T-helper 2 cell treated with Interferon-gamma antibody and Interleukin-4, amounts not matched to agents 100 ng/mL and 5 ng/mL, for 36 hours (primary cell): ENCODE data around the gene ENHO. TPM values are rescaled to one million over a fixed set of nuclear protein-coding genes. Genes with fewer than 3 reads are reported as not detected.

Experiments used
- intact Hi-C: fragments of 100-400 bp; cut with micrococcal nuclease; formaldehyde crosslinking; loops from one replicate; pipeline ENCODE4 v1.15.1; 2023
- total RNA-seq: library from RNA; stranded (reverse); gene quantifications from 2 replicates; pipeline ENCODE4 v1.2.3, GENCODE V29; 2022

The ENHO gene
- total RNA-seq, 1 donor from 2014 or later = not detected

DNA sequence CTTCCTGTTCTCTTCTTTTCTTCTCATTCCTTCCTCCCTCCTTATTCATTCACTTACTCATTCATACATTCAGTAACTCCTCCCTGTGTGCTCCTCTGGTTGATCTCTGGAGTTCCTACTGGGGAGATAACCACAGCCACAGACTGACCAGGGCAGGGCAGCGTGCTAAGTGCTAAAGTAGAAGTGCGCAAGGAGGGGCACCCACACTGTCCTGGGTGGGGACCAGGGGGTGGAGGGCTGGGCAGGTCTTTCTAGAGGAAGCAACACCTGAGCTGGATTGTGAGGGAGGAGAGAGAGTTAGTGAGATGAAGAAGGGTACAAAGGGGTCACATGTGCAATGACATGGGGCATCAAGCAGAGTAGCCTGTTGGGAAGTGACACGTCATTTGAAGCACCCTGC, 13.8 kb downstream of the ENHO start:
- intact Hi-C loops = loop anchor here (10.0 kb wide), 1 partner anchor 174 kb away; no protein-coding TSS in a partner anchor

DNA sequence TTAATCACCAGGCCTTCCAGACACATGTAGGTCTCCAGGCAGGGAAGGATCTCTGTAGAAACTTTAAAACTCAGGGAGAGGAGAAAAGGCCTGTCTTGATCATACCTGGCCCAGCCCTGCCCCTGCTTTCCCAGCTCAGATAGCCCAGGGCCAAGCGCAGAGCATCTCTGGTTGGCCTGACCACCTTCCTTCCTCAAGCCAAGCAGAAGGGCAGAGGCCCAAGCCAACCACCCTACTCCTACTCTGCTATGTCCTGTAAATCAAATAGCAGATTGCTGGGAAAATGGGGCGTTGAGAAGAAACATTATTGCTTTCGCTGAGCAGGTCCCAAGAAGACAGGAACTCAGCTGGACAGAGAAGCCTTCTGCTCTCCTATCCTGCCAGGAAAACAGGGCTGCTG, 14.3 kb downstream of the ENHO start:
- intact Hi-C loops = loop anchor here (10.0 kb wide), 1 partner anchor 174 kb away; no protein-coding TSS in a partner anchor

DNA sequence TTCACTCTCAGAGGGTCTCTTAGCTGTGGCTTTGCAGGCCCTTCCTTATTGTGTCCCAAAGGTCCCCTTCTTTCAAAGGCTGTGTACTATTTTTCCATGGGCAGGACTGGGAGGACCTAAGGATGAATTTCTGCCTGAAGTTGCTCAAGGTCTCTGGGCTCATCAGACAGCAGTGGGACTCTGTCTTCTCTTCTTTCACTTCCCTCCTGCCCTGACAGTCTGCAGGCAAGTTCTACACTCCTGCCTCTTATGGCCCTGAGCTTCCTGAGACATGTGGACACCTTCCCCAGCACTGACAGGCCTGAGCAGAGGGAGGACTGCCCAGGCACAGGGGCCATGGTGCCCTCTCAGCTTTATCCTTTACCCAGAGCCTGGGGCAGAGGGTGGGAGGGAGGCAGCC, 14.8 kb downstream of the ENHO start:
- intact Hi-C loops = loop anchor here (10.0 kb wide), 1 partner anchor 173 kb away; no protein-coding TSS in a partner anchor

DNA sequence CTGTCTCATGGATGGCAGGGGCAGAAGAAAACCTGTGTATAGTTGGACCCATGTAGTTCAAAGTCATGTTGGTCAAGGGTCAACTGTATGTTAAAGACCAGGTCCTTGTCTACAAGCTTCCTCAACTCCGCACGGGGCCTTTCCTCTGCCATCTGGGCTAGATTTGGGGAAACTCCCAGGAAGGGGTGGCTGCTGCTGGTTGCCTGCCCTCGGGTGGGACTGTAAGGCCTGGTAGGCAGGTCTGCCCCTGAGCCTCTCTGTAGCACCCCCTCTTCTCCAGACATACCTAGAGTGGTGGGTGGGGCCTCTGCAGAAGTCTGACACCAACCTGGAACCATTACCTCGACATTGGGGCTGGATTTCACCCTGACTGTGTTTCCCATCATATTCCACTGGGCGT, 15.2 kb downstream of the ENHO start:
- intact Hi-C loops = loop anchor here (10.0 kb wide), 1 partner anchor 173 kb away; no protein-coding TSS in a partner anchor

DNA sequence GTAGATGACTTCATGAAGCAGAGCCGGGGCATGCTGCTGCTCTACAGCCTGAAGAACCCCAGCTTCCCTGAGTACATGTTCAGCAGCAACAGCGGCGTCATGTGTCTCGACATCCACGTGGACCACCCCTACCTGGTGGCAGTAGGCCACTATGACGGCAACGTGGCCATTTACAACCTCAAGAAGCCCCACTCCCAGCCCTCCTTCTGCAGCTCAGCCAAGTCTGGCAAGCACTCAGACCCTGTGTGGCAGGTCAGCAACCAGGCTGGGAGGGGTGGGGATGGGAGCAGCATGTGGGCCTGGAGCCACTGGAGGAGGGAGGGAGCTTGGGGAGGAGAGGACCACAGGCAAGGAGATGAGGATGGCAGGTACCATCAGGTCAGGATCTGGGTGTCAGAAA, 16.2 kb downstream of the ENHO start:
- intact Hi-C loops = loop anchor here (10.0 kb wide), 1 partner anchor 172 kb away; no protein-coding TSS in a partner anchor

DNA sequence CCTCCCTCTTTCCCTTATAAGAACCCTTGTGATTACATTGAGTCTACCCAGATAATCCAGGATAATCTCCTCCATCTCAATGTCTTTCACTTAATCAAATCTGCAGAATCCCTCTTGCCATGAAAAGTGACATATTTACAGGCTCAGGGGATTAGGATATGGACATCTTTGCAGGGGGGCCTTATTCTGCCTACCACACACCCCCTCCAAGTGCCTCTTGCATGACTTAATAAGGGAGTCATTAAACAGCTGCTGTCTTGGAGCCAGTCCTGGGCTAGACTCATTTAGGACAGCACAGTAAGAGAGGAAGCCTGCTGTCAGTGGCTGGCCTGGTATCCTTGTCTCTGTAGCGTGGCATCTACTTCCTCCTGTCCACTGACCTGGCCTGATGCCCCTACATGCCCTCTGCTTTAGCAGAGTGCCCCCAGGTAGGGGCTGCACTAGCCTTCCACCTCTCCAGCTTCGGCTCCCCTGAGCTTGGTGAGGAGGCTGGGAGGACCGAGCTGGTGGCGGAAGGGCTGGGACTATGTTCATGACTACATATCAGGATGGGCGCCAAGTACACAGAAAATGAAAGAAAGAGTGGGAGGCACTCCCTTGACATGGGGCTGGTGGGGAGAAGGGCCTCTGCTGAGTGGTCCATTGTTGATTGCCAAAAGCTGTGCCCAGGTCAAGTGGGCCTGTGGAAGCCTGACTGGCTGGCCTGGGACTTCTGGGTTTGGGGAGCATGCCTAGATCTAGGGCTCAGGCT, 17.2 kb downstream of the ENHO start:
- intact Hi-C loops = loop anchor here (10.0 kb wide), 1 partner anchor 171 kb away; no protein-coding TSS in a partner anchor

DNA sequence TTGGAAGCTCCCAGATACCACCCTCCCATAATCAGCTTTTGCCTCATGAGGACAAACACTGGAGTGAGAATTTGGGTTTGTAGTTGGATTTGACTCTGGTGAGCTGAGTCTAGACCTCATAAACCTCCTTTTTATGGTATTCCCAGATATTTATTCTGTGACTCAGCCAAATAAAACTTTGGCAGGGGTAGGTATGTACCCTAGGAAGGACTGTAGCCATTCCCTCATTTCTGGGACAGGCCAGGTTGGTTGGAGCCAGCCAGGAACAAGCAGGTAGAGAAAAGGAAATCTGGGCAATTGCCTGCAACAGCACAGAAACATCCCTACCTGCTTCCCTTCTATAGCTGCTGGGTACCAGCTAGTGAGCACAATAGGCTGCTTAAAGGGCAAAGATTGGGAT, 19.4 kb downstream of the ENHO start:
- intact Hi-C loops = loop anchor here (10.0 kb wide), 1 partner anchor 169 kb away; no protein-coding TSS in a partner anchor

DNA sequence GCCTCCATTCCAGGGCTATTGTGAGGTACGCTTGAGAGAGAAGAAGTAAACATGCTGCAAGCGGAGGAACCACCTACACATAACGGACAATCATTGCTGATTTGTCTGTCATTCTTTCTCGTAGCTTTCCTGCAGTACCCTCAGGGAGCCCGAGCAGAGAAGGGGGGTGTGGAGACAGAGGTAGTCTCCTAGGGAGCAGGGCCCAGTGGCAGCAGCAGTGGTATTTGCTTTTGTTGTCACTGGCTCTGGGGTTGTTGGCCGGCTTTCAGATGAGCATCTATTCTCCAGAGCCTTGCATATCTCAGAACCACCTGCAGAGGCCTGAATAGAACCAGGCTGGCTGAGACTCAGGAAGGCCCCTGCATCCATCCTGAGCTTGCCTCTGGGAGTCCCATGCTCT, 19.9 kb downstream of the ENHO start:
- intact Hi-C loops = loop anchor here (10.0 kb wide), 1 partner anchor 168 kb away; no protein-coding TSS in a partner anchor

DNA sequence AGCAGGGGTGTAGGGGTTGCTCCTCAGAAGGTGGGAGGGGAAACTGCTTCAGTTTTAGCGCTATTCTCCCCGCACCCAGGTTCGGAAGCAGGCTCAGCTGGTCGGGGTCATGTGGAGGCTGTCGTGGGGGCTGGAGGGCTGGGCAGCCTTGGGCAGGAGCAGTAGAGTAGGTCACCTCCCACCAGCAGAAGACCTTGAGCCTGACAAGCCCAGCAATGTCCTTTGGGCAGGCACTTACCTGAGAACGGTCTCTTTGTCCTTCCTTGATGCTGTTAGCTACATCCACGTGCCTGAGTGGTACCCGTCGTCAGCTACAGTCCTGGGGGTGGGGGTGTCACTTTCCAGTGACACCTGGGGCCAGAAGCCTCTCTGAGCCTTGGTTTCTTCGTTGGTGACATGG, 20.3 kb downstream of the ENHO start:
- intact Hi-C loops = loop anchor here (10.0 kb wide), 1 partner anchor 168 kb away; no protein-coding TSS in a partner anchor

DNA sequence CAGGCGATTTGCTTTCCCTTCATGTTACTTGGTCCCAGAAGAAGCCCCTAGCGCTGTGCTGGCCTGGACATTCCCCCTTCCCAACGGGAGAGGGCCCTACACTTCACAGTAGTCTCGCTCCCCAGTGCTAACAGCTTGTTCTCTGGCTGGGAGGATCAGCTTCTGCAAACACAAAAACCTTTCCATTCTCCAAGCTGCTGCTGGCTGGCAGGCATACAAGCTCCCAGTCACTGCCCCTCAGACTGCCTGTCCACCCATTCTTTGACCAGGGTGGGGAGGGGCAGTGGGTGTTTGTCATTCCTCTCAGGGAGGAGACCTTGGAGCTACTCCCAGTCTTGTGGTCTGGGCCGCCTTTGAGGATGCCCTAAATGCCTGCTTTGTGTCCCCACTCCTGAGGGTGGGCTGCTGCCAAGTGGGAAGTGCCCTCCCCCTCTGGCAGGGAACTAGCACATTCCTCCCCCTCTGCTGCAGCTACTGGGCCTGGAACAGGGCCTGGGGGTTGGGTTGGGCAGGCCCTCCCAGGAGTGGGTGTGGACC, 20.8 kb downstream of the ENHO start:
- intact Hi-C loops = loop anchor here (10.0 kb wide), 1 partner anchor 167 kb away; no protein-coding TSS in a partner anchor

DNA sequence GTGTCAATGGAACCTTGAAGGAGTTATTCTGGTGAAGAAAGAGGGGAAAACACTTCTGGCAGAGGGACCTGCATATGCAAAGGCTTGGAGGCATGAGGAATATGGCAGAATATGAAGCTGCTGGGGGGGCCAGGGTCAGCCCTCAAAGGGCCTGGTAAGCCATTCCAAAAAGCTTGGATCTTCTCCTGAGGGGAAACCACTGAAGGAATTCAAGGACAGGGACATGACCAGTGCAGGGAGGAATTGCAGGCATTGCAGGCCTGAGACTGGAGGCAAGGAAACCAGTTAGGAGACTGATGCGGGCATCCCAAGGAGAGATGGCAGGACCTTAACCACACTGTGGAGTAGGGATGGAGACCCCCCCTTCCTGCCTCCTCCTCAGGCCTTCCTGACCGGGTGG, 21.4 kb downstream of the ENHO start:
- intact Hi-C loops = loop anchor here (10.0 kb wide), 1 partner anchor 167 kb away; no protein-coding TSS in a partner anchor

DNA sequence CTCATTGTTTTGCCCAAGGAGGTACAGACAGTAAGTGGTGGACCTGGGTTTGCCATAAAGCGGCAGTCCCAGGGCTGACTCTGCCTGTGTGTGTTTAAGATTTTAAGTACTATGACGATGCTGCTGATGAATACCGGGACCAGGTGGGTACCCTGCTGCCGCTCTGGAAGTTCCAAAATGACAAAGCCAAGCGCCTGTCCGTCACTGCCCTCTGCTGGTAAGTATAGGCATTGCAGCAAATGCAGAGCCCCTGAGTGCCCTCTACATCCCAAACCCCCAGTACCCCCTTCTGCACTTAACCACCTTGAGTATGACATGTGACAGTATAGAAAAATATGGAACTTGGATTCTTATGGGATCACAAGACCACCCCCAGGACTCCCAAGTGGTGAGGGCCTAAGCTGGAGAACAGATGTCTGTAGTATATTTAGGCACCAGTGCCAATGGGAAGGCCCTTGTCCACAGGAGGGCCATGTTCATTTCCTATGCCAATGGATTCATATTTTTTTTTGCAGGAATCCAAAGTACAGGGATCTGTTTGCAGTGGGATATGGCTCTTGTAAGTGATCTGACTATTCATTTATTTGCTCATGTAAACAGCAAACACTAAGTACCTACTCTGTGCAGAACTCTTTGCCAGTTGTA, 22.0 kb downstream of the ENHO start:
- intact Hi-C loops = loop anchor here (1.0 to 10.0 kb wide), 3 partner anchors 63 to 166 kb away; no protein-coding TSS in a partner anchor

DNA sequence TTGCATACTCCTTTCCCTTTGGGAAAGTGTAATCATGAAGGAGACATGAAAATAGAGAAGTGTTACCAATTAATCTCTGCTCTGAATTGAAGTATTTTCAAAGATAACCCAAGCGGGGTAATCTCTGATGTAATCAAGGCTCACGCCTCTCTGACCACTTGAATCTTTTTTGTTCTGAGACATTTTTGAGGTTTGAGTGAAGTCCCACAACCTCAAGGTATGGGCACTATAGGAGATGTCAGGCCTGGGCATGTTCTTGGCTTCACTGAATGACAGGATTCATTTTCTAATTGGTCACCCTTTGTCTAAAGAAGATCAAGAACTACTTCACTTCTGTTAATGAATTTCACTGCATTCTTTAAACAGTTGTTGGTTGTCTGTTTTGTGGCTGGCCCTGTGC, 23.7 kb downstream of the ENHO start:
- intact Hi-C loops = no loop called here

DNA sequence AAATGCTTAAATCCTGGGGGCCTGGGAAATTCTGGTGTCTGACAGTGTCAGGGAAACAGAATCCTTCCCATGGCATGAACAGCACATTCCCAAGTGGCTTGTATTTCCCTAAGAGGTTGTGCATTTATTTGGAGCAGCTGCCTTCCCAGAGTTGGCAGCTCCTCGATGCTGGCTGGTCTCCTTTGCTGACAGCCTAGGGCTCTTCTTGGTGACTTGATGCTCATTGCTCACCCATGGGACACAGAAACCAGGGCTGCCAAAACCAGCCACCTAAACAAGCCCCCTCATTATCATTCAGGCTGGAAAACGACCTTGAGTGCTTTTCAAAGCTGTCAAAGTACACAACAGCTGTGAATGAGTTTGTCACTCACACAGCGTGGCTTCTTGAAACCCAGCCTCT, 24.2 kb downstream of the ENHO start:
- intact Hi-C loops = no loop called here

DNA sequence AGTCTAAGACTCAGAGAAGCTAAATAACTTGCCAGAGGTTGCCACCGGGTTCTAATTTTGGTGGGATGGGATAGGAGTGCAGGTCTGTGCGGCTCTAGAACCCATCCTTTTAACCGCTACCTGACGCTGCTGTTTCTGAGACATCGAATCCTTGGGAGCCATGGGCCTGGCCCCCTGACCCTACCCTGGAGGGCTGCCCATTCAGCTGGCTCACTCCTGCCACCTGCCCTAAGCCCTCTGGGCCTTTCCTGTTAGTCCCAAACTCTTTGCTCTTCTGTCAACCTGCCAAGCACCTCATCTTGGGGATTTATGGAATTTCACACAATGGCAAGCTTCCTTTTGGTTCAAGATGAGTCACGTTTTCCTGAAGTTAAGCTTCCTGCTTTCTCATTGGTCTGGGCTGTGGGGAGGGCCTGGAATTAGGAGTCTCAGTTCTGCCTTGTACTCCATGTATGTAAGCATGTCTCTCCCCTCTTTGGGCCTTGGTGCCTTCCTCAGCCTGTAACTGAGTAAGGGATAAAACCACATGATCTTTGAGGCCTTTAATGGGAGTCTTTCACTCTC, 26.6 kb downstream of the ENHO start:
- intact Hi-C loops = no loop called here

DNA sequence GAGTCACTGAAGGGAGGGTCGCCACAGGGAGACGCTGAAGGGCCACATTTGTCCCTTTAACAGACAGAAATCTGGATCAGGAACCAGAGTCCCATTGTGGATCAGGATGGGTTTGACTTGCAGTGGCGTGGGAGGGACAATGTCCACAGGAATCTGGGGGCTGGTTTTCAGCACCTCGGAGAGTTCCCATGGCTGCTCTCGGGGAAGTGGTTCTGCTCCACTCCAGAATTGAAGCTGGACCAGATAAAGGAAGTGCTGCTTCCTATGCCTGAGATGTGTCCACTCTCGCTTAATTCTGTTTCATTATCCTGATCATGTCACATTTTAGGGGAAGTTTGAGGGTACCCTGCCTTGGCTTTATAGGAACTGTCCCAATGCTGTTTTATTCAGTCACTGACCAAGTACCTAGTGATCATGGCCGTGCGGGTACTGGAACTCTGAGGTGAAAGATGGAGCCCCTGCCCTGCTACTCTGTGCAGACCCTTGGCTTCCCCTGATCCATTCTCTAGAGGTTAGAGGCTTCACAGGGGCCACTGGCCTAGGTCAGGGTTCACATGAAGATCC, 28.7 kb downstream of the ENHO start:
- intact Hi-C loops = no loop called here

DNA sequence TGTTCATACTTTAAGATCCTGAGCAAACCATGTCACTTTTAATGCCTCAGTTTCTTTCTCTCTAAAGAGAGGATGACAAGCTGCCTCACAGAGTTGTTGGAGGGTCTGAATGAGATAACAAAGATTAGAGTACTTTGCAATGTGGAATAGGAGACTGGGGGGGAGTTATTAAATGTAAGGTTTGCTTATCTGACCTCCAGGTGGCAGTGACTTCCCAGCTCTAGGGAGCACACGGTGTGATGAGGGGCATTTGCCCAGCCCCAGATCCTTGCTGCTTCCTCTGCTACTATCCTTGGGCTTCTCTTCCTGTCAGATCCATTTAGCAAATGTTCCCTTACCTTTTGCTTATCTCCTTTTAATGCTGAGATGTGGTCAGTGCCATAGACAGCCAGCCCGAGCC, 30.7 kb downstream of the ENHO start:
- intact Hi-C loops = no loop called here

DNA sequence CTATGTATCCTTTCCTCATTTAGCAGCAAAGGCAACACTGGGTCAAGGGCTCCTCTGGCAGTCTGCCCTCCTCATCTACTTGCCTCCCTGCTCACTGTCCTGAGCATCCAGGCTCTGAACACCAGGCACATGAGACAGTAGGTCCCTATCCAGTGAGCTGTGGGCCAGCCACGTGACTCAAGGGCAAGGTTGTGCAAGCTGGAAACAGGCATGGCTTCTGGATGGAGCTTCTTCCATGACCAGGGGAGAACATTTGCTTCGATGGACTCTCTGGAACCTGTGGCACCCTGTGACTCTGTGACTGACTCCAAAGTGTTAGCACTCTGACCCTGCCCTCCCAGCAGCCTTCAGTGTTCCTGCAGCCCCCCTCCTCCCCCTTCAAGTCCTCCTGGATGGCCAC, 31.2 kb downstream of the ENHO start:
- intact Hi-C loops = no loop called here

DNA sequence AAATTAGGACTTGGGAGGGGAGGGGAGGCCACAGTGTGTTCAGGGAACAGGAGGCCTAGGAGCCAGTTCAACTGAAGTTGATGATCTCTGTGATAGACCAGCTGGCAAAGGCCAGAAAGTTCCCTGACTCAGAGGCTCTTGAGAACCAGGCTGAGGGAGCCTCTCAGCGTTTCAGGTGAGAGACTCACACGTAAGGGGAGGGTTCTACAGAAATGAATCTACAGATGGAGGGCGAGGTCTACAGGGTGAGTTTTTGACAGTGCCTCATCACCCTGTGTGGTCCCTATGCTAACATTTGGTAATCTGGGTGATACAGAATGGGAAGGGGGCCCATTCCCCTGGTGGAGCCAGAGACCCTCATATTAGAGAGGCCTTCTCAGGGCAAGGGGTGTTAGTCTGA, 32.0 kb downstream of the ENHO start:
- intact Hi-C loops = no loop called here

DNA sequence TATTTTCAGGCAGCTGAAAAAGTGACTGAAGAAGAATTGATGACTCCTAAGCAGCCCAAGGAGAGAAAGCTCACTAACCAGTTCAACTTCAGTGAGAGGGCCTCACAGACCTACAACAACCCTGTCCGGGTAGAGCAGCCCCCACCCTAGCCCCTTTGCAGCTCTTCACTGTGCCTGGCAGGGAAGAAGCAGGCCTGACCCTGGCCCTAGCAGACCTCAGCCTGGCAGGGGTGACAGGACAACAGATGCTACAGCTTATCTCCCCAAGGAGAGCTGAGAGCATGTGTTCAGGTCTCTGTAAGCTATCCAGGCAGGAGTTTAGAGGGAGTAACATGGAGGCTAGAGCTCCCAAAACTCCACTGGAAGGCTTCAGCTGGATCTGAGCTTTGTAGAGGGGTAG, 32.4 kb downstream of the ENHO start:
- intact Hi-C loops = no loop called here

DNA sequence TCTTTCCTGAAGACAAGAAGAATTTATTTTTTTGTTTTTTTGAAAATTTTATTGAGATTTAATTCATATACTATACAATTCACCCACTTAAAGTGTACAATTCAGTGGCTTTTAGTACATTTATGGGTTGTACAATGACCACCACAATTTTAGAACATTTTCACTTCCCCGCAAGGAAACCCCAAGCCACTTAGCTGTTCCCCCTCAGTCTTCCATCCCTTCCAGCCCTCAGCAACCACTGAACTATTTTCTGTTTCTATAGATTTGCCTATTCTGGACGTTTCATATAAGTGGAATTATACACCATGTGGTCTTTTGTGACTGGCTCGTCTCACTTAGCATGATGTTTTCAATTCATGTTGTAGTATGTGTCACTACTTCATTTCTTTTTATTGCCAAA, 36.2 kb downstream of the ENHO start:
- intact Hi-C loops = no loop called here
